Mammary epithelial cell (primary cell): ENCODE results near the gene BCL11B.

Experiments used
- EZH2 ChIP-seq: IDR thresholded peaks from 2 replicates; pipeline ENCODE4 v1.6.1; 2012; ENCODE audit warnings: low read length, inconsistent platforms, borderline replicate concordance
- TF ChIP-seq, protein P1 (sequence below), 2 donors: IDR thresholded peaks in 1 of 2; conservative IDR thresholded peaks in 1 of 2; 2 replicates each; pipeline ENCODE4 v1.5.1; 2011 to 2012; ENCODE audit warnings: inconsistent platforms in 2 of 2, low read length in 2 of 2, mild to moderate bottlenecking in 2 of 2, control low read depth in 1 of 2, low read depth in 1 of 2; ENCODE audit not compliant: insufficient read depth in 1 of 2; ENCODE audit errors: extremely low read depth in 1 of 2

DNA sequence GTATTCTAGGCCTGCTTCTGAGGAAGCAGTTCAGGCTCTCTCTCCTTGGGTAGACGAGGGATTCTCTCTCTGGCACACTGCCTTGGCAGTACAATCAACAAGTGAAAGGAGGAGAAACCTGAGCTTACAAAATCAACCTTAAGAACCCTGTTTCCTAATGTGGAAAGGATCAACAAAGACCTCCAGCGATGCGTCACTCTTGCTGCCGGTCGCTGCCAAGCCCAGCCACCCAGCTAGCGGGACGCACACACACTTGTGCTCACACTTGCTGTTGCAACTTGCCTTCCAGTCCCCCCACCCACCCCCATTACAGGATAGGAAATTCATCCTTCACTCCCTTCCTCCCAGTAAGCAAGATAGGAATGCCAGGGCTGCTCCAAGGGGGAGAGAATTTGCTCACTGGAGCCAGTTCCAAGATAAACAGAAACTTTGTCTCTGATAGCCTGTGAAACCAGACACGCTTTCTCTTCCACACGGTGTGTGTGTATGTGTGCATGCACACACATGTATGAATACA, 144.3 kb downstream of the BCL11B start:
- TF ChIP-seq, protein P1, sequence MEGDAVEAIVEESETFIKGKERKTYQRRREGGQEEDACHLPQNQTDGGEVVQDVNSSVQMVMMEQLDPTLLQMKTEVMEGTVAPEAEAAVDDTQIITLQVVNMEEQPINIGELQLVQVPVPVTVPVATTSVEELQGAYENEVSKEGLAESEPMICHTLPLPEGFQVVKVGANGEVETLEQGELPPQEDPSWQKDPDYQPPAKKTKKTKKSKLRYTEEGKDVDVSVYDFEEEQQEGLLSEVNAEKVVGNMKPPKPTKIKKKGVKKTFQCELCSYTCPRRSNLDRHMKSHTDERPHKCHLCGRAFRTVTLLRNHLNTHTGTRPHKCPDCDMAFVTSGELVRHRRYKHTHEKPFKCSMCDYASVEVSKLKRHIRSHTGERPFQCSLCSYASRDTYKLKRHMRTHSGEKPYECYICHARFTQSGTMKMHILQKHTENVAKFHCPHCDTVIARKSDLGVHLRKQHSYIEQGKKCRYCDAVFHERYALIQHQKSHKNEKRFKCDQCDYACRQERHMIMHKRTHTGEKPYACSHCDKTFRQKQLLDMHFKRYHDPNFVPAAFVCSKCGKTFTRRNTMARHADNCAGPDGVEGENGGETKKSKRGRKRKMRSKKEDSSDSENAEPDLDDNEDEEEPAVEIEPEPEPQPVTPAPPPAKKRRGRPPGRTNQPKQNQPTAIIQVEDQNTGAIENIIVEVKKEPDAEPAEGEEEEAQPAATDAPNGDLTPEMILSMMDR (conservative IDR thresholded peaks at IDR 0.05 in 1 of 2, IDR thresholded peaks at IDR 0.05 in 1 of 2; ENCODE audit: extremely low read depth in 1 of 2, insufficient read depth in 1 of 2, low read depth in 1 of 2, low read length in 2 of 2) = no peak
- no peak for TF ChIP-seq EZH2
